Kidney tubule cell (primary cell): ENCODE measurements around the gene NUDT4B.
"Not testable (repeated sequence)": the region's sequence is repeated elsewhere in the genome, so short reads cannot be mapped to it uniquely, and the experiment has no call there.

Experiments
- DNase-seq: peaks from one replicate; pipeline ENCODE4 v3.0.0-alpha.2; 2018; ENCODE audit warnings: low spot score

NUDT4B gene

DNA sequence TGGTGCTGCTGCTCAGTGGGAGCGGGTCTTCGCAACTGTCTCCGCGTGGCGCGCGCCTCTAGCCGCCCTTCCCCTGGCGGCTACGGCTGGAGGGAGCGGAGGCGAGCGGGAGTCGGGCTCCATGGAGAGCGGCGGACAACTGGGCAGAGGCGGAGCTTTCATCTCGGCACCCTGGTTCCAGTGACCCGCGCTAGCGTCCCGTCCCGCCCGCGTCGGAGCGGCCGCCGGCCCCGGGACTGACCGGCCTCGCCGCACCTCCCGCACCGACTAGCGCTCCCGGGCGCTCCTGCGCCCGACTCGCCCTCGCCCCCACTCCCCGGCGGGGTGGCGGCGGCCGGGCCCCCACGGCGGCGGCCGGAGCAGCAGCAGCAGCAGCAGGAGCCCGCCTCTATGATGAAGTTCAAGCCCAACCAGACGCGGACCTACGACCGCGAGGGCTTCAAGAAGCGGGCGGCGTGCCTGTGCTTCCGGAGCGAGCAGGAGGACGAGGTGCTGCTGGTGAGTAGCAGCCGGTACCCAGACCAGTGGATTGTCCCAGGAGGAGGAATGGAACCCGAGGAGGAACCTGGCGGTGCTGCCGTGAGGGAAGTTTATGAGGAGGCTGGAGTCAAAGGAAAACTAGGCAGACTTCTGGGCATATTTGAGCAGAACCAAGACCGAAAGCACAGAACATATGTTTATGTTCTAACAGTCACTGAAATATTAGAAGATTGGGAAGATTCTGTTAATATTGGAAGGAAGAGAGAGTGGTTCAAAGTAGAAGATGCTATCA is at the start of gene NUDT4B:
Gene NUDT4B, plus strand, starts transcription at position 212 of the 772 bp plus-strand sequence. Its CDS starts 179 bp downstream, at position 391.
- DNase-seq = not testable (repeated sequence)

DNA sequence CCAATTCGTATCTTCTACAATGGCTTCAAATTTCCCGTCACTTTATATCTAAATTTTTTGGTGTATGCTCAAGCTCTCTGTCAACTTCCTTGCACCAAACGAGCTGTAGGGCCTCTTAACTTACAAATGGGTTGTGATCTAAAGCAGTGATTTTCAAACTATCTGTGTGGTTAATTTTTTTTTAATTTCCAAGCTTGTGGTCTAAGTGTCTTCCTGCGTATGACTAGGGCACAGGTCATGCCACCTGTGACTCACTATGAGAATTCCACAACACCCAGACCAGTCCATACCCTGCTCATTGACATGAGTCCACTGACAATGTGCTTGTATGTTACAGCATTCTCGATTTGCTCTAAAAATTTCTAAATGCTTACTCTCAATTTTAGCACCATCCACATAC is 49.2 kb upstream of the NUDT4B start:
- not testable (repeated sequence) for DNase-seq

- not testable (repeated sequence) for DNase-seq
Measured at GRCh38 chr1:148702242-148702641, 46.3 kb upstream of the NUDT4B start.

- DNase-seq = not testable (repeated sequence)
Measured at GRCh38 chr1:148703973-148704591, 44.5 kb upstream of the NUDT4B start.

- not testable (repeated sequence) for DNase-seq
Measured at GRCh38 chr1:148705316-148705948, 43.1 kb upstream of the NUDT4B start.

GRCh38 chr1:148708779-148709333 is 39.7 kb upstream of the NUDT4B start:
- not testable (repeated sequence) for DNase-seq

DNA sequence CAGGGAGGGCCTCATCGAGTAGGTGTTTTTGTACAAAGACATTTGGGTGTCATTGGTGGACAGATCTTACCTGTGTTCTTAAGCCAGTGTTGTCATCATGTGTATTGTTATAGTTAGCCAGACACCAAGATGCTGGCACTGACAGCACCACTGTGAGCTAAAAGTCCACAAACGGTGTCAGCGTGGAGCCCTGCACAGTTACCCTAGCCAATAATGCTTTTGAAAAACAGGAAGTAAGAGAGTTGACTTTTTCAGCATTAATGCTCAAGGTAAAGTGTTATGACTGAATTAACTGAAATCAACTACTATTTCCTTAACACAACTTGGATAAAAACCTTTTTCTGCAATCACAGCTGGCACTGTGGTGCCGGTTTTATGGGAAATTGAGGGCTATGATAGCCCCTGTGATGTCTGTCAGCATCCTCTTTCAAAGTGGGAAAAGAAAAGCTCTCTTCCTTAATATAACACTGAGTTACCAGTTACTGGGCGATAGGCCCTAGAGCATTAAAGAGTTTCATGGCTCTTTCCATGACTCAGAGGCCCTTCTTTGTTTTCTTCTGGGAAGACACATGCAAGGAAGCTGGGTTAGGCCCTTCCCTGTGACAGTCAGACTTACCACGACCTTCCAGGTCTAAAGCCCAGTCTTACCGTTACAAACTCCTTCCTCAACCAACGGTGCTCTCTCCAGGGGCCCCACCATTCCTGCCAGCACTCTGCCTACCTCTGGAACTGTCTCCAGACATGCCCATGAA is 37.6 kb upstream of the NUDT4B start:
- not testable (repeated sequence) for DNase-seq

- DNase-seq = not testable (repeated sequence)
Measured at GRCh38 chr1:148712353-148712752, 36.2 kb upstream of the NUDT4B start.

GRCh38 chr1:148715518-148715917 is 33.1 kb upstream of the NUDT4B start:
- DNase-seq = not testable (repeated sequence)

DNA sequence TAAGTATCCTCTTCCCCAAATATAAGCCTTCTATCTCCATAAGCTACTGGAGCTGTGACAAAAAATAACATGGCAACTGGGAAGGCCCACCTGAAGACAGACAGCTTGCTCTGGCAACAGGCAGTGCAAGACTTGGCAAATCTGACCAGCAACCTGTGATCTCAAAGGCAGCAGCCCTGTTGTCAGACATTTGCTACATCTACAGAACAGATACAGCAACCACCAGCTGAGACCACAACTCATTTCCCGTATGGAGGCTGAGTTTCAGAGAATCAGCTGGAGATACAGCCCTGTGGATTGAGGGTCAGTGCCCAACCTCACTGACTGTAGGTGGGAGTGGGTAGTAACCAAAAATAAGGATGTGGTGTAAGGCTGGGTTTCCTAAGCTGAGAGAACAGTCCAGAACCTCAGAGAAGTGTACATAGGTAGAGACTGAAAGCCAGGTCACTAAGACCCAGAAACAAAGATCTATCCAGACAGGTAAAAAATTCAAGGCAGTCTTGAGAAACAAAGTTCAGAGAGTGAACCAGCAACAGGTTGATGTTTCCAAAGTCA is 31.5 kb upstream of the NUDT4B start:
- not testable (repeated sequence) for DNase-seq

DNA sequence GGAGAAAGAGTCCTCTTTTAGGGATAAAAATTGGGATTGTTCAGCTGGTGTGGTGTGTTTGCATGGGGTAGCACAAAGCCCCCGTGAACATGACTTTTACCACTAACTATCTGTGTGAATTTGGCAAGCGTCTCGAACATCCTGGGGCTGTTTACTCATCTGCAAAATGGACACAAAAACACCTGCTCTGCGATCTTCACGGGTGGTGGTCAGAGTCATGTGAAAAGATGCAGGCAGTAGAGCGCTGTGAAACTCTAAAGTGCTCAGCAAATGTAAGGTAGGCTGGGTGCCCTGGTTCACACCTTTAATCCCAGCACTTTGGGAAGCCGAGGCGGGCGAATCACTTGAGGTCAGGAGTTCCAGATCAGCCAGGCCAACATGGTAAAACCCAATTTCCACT is 27.7 kb upstream of the NUDT4B start:
- DNase-seq = not testable (repeated sequence)

DNA sequence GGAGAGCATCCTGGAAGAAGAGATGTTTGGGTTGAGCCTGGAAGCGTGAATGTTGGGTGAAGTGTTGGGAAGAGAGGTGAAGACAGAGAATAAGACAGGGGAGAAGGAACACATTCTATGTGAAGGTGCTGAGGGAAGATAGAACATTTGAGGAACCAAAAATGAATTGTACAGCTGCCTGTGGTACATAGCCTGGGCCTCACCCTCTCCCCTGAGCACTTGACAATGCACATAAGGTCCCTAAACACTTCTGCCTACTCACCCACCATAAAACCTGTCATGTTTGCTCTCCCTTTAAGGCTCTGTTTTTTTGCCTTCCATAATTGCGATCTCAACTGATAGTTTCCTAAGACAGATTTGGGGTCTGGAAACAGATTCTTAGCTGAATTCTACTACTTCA is 25.8 kb upstream of the NUDT4B start:
- DNase-seq = not testable (repeated sequence)

DNA sequence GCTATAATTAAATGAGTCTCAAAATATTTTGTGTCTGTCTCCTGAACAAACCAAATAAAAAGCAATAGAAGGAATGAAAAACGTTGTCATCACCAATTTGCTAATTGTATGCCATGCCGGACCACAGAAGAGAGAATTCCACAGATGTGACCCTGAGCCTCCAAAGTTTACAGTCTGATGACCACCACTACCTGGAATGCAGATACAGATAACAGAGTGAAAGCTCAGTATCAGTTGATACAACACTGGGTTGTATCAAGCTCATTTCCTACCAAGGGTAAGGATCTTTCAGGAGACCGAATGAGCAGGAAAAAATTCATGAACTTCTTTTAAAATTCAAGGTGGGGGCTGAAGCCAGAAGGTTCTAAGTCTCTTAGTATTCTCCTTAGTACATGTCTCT is 25.1 kb upstream of the NUDT4B start:
- not testable (repeated sequence) for DNase-seq

GRCh38 chr1:148724872-148725271 is 23.7 kb upstream of the NUDT4B start:
- DNase-seq = not testable (repeated sequence)

DNA sequence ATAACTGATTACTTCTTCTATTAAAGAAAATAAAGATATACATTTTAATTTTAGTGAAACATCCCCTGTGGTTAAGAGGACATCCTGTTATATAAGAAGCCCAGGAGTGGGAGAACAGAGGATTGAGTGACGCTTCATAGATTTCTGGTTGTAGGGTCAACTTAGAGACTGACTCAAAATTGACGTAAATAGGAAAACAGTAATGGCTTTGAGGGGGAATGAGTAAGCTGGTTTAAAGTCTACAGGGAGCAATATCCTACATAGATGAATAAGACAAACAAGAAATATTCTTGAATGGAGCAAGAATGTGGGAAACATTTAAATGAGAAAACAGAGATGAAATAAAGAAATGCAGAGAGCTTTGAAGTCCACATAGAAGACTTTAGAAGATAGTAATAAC is 20.7 kb upstream of the NUDT4B start:
- not testable (repeated sequence) for DNase-seq

- DNase-seq = not testable (repeated sequence)
Measured at GRCh38 chr1:148729128-148729527, 19.4 kb upstream of the NUDT4B start.

DNA sequence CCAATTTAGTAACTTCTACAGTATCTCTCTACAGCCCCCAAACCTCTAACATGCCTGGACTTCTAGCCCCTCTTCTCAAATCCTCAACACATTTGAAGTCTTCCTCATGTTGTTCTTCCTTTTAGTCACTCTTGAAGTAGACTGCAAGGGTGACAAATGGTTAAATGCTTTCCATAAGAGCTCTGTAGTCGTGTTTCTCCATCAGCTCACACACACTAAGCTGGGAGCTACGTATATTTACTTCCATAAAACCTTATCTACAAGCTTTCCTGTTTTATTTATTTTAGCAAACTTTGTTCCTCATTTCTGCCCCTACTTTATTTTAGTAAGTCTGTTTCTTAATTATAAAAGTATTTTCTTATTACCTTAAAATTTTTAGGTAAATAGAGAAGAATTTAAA is 19.0 kb upstream of the NUDT4B start:
- not testable (repeated sequence) for DNase-seq

DNA sequence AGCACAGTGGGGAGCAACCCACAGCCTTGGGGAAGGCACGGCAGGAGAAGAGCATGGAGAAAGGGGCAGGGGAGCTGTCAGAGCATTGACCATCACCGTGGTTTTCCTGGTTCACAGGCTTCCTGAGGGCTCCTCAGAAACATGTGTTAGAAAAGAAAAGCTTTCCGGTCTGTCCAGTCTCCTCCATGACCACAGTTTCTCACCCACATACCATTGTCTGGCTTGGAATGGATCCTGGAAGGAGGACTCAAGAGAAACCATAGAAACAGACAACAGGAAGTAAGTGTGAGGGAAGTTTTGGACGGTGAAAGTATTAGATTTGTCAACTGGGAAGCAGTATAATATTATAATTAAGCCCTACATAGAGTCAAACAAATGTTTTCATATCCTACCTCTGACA is 16.3 kb upstream of the NUDT4B start:
- DNase-seq = not testable (repeated sequence)

GRCh38 chr1:148733585-148734310 is 14.8 kb upstream of the NUDT4B start:
- not testable (repeated sequence) for DNase-seq

DNA sequence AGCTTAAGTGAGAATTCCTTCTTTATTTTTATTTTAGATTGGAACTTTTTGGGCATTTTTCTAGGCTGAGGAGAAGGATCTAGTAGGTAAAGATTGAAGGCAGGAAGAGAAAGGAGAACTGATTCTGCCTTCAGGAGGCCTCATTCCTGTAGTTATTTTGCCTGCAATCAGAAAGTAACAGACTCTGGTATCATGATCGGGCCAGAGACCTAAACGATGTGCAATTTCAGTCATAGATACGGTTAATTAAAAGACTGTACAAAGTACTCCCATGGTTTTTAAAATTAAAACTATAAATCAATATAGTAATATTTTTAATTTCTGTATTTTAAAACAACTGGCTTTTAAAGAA is 14.3 kb upstream of the NUDT4B start:
- DNase-seq = not testable (repeated sequence)

DNA sequence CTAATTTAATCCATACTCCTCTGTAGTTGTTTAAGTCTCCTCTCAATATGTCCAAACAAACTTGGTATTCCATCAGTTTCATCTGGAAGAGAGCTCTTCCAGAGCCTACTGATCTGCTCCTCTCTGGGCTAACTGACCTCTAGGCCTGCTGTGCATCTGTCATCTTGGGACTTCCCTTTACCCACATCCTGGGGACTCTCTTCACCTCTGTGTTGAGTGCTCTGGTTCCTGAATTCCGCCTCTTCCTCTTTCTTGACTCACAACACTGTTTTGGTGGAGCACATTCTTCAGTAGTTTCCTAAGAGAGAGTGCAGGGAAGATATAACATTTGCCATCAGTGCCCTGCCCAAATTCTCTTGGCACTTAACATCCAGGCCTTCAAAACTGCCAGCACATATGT is 13.0 kb upstream of the NUDT4B start:
- DNase-seq = not testable (repeated sequence)
